Activated T-helper 9 cell treated with anti-CD3 and anti-CD28 coated beads, Interleukin-2, amount 50 U/mL, for 16 hours (primary cell): ENCODE results near the gene CLCN6.
A peak's percentile ranks its signal among the peaks of the same experiment; 100 is the strongest.

ENCODE experiments used
- DNase-seq: peaks from one replicate; pipeline ENCODE4 v3.0.0-alpha.2; 2020; ENCODE audit warnings: low read depth

CLCN6 gene

GRCh38 chr1:11780380-11781147 is 25.4 kb upstream of the CLCN6 start:
- no peak for DNase-seq

GRCh38 chr1:11781297-11781696 is 24.7 kb upstream of the CLCN6 start:
- DNase-seq, result no peak

- DNase-seq, result no peak
These were observed 23.8 kb upstream of the CLCN6 start for GRCh38 chr1:11782127-11782708.

- no peak for DNase-seq
These were observed 22.4 kb upstream of the CLCN6 start for GRCh38 chr1:11783556-11783955.

- DNase-seq, result no peak
These were observed 21.6 kb upstream of the CLCN6 start for GRCh38 chr1:11784256-11784992.

- DNase-seq, result peak; percentile 18
These were observed 20.8 kb upstream of the CLCN6 start for GRCh38 chr1:11784993-11785769.

GRCh38 chr1:11786168-11786567 is 19.8 kb upstream of the CLCN6 start:
- DNase-seq, result no peak

GRCh38 chr1:11787251-11787803 is 18.7 kb upstream of the CLCN6 start:
- DNase-seq, result no peak

GRCh38 chr1:11787804-11788436 is 18.1 kb upstream of the CLCN6 start:
- no peak for DNase-seq

GRCh38 chr1:11788549-11789053 is 17.4 kb upstream of the CLCN6 start:
- DNase-seq, result no peak

- no peak for DNase-seq
These were observed 16.6 kb upstream of the CLCN6 start for GRCh38 chr1:11789126-11790067.

- DNase-seq, result no peak
These were observed 15.7 kb upstream of the CLCN6 start for GRCh38 chr1:11790101-11790879.

GRCh38 chr1:11790880-11791715 is 14.9 kb upstream of the CLCN6 start:
- no peak for DNase-seq

GRCh38 chr1:11792106-11792505 is 13.9 kb upstream of the CLCN6 start:
- no peak for DNase-seq

- DNase-seq, result no peak
These were observed 12.2 kb upstream of the CLCN6 start for GRCh38 chr1:11793819-11794218.

GRCh38 chr1:11794446-11795237 is 11.3 kb upstream of the CLCN6 start:
- DNase-seq, result no peak

- no peak for DNase-seq
These were observed 10.6 kb upstream of the CLCN6 start for GRCh38 chr1:11795238-11795890.
